DND-41 (cell line): ENCODE data around the gene BST1.

Source experiments
- ATAC-seq: fragments of 200-7000 bp; cut with Tn5 transposase; 3 replicates; pipeline ENCODE4 v1.9.1; 2021; ENCODE audit warnings: low read depth; ENCODE audit not compliant: insufficient read depth
- DNase-seq: peaks from one replicate; pipeline ENCODE4 v3.0.0-alpha.2; 2020
- H2AFZ ChIP-seq: 2 replicates; pipeline ENCODE4 v1.6.0; 2012; ENCODE audit warnings: low read depth, low read length
- H3K27ac ChIP-seq: 2 replicates; pipeline ENCODE4 v1.5.1; 2012; ENCODE audit warnings: low read length, inconsistent platforms
- H3K27me3 ChIP-seq: fragments of 200-600 bp; sonication (generic); 2 replicates; pipeline ENCODE4 v1.6.0; 2012; ENCODE audit warnings: low read length, mild to moderate bottlenecking, inconsistent platforms; ENCODE audit not compliant: insufficient read depth, poor library complexity
- H3K36me3 ChIP-seq: 2 replicates; pipeline ENCODE4 v1.5.1; 2012; ENCODE audit warnings: low read length, inconsistent platforms; ENCODE audit not compliant: insufficient read depth
- H3K4me1 ChIP-seq: 2 replicates; pipeline ENCODE4 v1.5.1; 2012; ENCODE audit warnings: mild to moderate bottlenecking, low read length; ENCODE audit not compliant: insufficient read depth
- H3K4me2 ChIP-seq: 2 replicates; pipeline ENCODE4 v1.6.0; 2012; ENCODE audit warnings: mild to moderate bottlenecking, moderate library complexity, low read length, inconsistent platforms; ENCODE audit not compliant: insufficient read depth
- H3K4me3 ChIP-seq, 2 experiments: fragments of 200-600 bp in 1 of 2; shearing (Covaris generic) in 1 of 2; 2 replicates each; pipeline ENCODE4 v1.5.1; 2012 to 2016; ENCODE audit warnings: inconsistent platforms in 2 of 2, low read length in 2 of 2, mild to moderate bottlenecking in 2 of 2, low read depth in 1 of 2, moderate library complexity in 1 of 2
- H3K79me2 ChIP-seq: 2 replicates; pipeline ENCODE4 v1.6.0; 2012; ENCODE audit warnings: low read length, inconsistent platforms; ENCODE audit not compliant: insufficient read depth
- H3K9ac ChIP-seq: 2 replicates; pipeline ENCODE4 v1.6.0; 2012; ENCODE audit warnings: low read depth, mild to moderate bottlenecking, inconsistent platforms, low read length, moderate library complexity
- H3K9me3 ChIP-seq: 2 replicates; pipeline ENCODE4 v1.5.1; 2012; ENCODE audit warnings: low read length, moderate library complexity, mild to moderate bottlenecking, inconsistent platforms; ENCODE audit not compliant: insufficient read depth, severe bottlenecking
- H4K20me1 ChIP-seq: 2 replicates; pipeline ENCODE4 v1.6.0; 2012; ENCODE audit warnings: low read length; ENCODE audit not compliant: insufficient read depth
- CTCF ChIP-seq: IDR thresholded peaks from 2 replicates; pipeline ENCODE4 v1.5.1; 2012; ENCODE audit warnings: borderline replicate concordance, low read length, moderate library complexity, mild to moderate bottlenecking; ENCODE audit not compliant: poor library complexity, severe bottlenecking; ENCODE audit errors: extremely low read depth
- EZH2 ChIP-seq: IDR thresholded peaks from 3 replicates; pipeline ENCODE4 v1.6.1; 2012; ENCODE audit warnings: borderline replicate concordance, low read depth, mild to moderate bottlenecking, moderate library complexity, low read length, inconsistent platforms; ENCODE audit not compliant: severe bottlenecking

The BST1 gene

GRCh38 chr4:15668566-15669435, 34.1 kb upstream of the BST1 start:
- Histone ChIP-seq H3K27me3 (no peaks in the 10 kb centered on the region), H3K36me3 (peaks cover 26% of the 10 kb centered on the region), H3K9me3 (no peaks in the 10 kb centered on the region), H3K4me3 (no peak overlapping the region), H3K27ac (no peak overlapping the region), H3K4me1 (no peaks in the 10 kb centered on the region), H4K20me1 (0 out of 2 replicates have a peak, but pooled peaks cover 2% of the 10 kb centered on the region), H3K9ac (no peak overlapping the region), H2AFZ (no peak overlapping the region), H3K4me2 (no peak overlapping the region), H3K79me2 (peaks cover 32% of the 10 kb centered on the region)
- TF ChIP-seq EZH2 (no peak), CTCF (no peak)
- ATAC-seq: no peak
- DNase-seq: no peak

DNA sequence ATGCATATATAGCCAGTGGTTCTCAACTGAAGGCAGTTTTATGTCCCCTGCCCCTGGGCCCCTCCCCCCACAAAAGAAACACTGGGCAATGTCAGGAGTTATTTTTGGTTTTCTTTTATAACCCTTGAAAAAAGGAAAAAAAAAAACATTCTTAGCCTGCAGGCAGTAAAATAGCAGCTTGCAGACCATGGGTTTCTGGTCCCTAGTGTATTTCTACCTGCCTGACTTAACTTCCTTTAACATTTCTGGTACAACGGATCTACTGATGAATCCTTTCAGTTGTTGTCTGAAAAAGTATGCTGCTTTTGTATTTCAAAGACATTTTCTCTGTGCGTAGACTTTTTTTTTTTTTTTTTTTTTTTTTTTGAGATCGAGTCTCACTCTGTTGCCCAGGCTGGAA, 32.3 kb upstream of the BST1 start:
- Histone ChIP-seq H3K27me3 (no peaks in the 10 kb centered on the region), H3K9ac (no peak overlapping the region), H4K20me1 (0 out of 2 replicates have a peak, but pooled peaks cover 2% of the 10 kb centered on the region), H3K79me2 (peaks cover 50% of the 10 kb centered on the region), H3K4me2 (no peak overlapping the region), H3K36me3 (peaks cover 26% of the 10 kb centered on the region), H3K27ac (no peak overlapping the region), H2AFZ (no peak overlapping the region), H3K4me1 (no peaks in the 10 kb centered on the region), H3K4me3 (no peak overlapping the region), H3K9me3 (no peaks in the 10 kb centered on the region)
- TF ChIP-seq CTCF (no peak), EZH2 (no peak)
- DNase-seq (no peak), ATAC-seq (no peak)

DNA sequence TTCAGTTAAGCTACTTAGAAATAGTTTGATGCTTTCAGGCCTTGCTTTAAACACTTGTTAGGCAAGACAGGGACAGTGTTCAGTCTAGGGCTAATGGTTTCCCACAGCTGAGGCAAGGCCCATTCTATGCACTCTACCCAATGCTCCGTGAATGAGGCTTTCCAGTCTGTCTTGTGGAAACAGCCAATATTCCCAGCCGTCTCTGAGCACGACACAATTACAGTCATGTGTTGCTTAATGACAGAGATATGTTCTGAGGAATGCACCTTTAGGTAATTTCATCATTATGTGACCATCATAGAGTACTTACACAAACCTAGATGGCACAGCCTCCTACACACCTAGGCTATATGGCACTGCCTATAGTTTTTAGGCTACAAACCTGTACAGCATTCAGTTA, 30.8 kb upstream of the BST1 start:
- Histone ChIP-seq H4K20me1 (0 out of 2 replicates have a peak, but pooled peaks cover 2% of the 10 kb centered on the region), H3K4me3 (no peak overlapping the region), H2AFZ (no peak overlapping the region), H3K9me3 (no peaks in the 10 kb centered on the region), H3K36me3 (peaks cover 23% of the 10 kb centered on the region), H3K27ac (no peak overlapping the region), H3K9ac (no peak overlapping the region), H3K4me2 (no peak overlapping the region), H3K79me2 (peaks cover 65% of the 10 kb centered on the region), H3K4me1 (peaks cover 3% of the 10 kb centered on the region; the same call in 1 of the 2 replicates), H3K27me3 (no peaks in the 10 kb centered on the region)
- no peak for ATAC-seq
- no peak for DNase-seq
- no peak for TF ChIP-seq EZH2
- no peak for TF ChIP-seq CTCF
